Measurements from ENCODE around the gene GPATCH8.

- TF ChIP-seq CTCF (IDR thresholded peaks at IDR 0.05) (no peak), POLR2A (IDR thresholded peaks at IDR 0.05) (no peak)
Observed at GRCh38 chr17:44398692-44399691, 104.2 kb downstream of the GPATCH8 start.

All from body of pancreas (tissue), 4 donors.